Mesendoderm (in vitro differentiated cells): ENCODE results near the gene PPARGC1A.

Source experiments
- DNase-seq: peaks from one replicate; pipeline ENCODE4 v3.0.0; 2013
- H2AK5ac ChIP-seq: 2 replicates; pipeline ENCODE4 v1.6.1; 2013; ENCODE audit warnings: low read length, inconsistent platforms
- H2BK120ac ChIP-seq: 2 replicates; pipeline ENCODE4 v1.6.1; 2013; ENCODE audit warnings: low read depth, mild to moderate bottlenecking, low read length, moderate library complexity, mixed read lengths
- H2BK15ac ChIP-seq: replicated peaks from 2 replicates; pipeline ENCODE4 v1.6.1; 2013; ENCODE audit warnings: low read depth, mild to moderate bottlenecking, moderate library complexity
- H2BK5ac ChIP-seq: 2 replicates; pipeline ENCODE4 v1.6.1; 2013; ENCODE audit warnings: low read length, inconsistent platforms
- H3K18ac ChIP-seq: 2 replicates; pipeline ENCODE4 v1.6.1; 2013; ENCODE audit warnings: mild to moderate bottlenecking, low read length, mixed read lengths
- H3K23ac ChIP-seq: one replicate; pipeline ENCODE4 v1.6.1; 2013; ENCODE audit warnings: low read length
- H3K27ac ChIP-seq: 2 replicates; pipeline ENCODE4 v1.5.1; 2013; ENCODE audit warnings: low read depth, mild to moderate bottlenecking, inconsistent platforms, low read length, moderate library complexity
- H3K27me3 ChIP-seq: 2 replicates; pipeline ENCODE4 v1.6.1; 2013; ENCODE audit warnings: low read length, control low read depth, mild to moderate bottlenecking, inconsistent platforms; ENCODE audit not compliant: insufficient read depth, poor library complexity
- H3K36me3 ChIP-seq: 2 replicates; pipeline ENCODE4 v1.6.1; 2013; ENCODE audit warnings: low read length, inconsistent platforms; ENCODE audit not compliant: control insufficient read depth, insufficient read depth
- H3K4ac ChIP-seq: one replicate; pipeline ENCODE4 v1.6.1; 2013; ENCODE audit warnings: low read depth, mild to moderate bottlenecking, low read length, moderate library complexity
- H3K4me1 ChIP-seq: 2 replicates; pipeline ENCODE4 v1.6.1; 2013; ENCODE audit warnings: low read depth, low read length, inconsistent platforms; ENCODE audit not compliant: control insufficient read depth
- H3K4me2 ChIP-seq: 2 replicates; pipeline ENCODE4 v1.6.1; 2013; ENCODE audit warnings: low read length
- H3K4me3 ChIP-seq: 2 replicates; pipeline ENCODE4 v1.5.1; 2013; ENCODE audit warnings: mild to moderate bottlenecking, low read length
- H3K56ac ChIP-seq: one replicate; pipeline ENCODE4 v1.6.1; 2013; ENCODE audit warnings: low read length
- H3K79me1 ChIP-seq: 2 replicates; pipeline ENCODE4 v1.6.1; 2013; ENCODE audit warnings: low read length, inconsistent platforms
- H3K79me2 ChIP-seq: 2 replicates; pipeline ENCODE4 v1.6.1; 2013; ENCODE audit warnings: mild to moderate bottlenecking, low read length; ENCODE audit not compliant: control insufficient read depth, insufficient read depth
- H3K9ac ChIP-seq: 2 replicates; pipeline ENCODE4 v1.6.1; 2013; ENCODE audit warnings: low read length, inconsistent platforms
- H4K5ac ChIP-seq: one replicate; pipeline ENCODE4 v1.6.1; 2013; ENCODE audit warnings: low read length
- H4K8ac ChIP-seq: one replicate; pipeline ENCODE4 v1.6.1; 2013; ENCODE audit warnings: low read depth, mild to moderate bottlenecking, control low read depth, low read length, moderate library complexity
- WGBS: extraction: QIAGEN DNeasy Blood & Tissue Kit; methylation state at CpG from one replicate; pipeline ENCODE4 v1.1.7; 2013; ENCODE audit warnings: low lambda C conversion rate, missing lambda C conversion rate; ENCODE audit not compliant: insufficient coverage; ENCODE audit errors: extremely low coverage; 5-methylcytosine and 5-hydroxymethylcytosine counted together

Gene PPARGC1A

GRCh38 chr4:23828020-23828715 is 61.7 kb downstream of the PPARGC1A start:
- H3K27me3 ChIP-seq = no peaks in the 10 kb centered on the region
- no peaks in the 10 kb centered on the region for H3K4me1 ChIP-seq
- no peak overlapping the region for H3K27ac ChIP-seq
- H3K79me2 ChIP-seq = no peaks in the 10 kb centered on the region
- no peaks in the 10 kb centered on the region for H3K79me1 ChIP-seq
- no CpG with 5 or more reads among the region's 9 CpGs for WGBS
- H3K9ac ChIP-seq = no peak overlapping the region
- H3K23ac ChIP-seq = no peak overlapping the region
- no peak overlapping the region for H2BK15ac ChIP-seq
- H2BK5ac ChIP-seq = no peak overlapping the region
- H3K56ac ChIP-seq = no peak overlapping the region
- H4K8ac ChIP-seq = no peak overlapping the region
- H3K36me3 ChIP-seq = no peaks in the 10 kb centered on the region
- DNase-seq = no peak
- no peak overlapping the region for H2AK5ac ChIP-seq
- no peak overlapping the region for H2BK120ac ChIP-seq
- no peak overlapping the region for H3K4me2 ChIP-seq
- H3K4me3 ChIP-seq = no peak overlapping the region
- no peak overlapping the region for H3K18ac ChIP-seq
- no peak overlapping the region for H3K4ac ChIP-seq
- no peak overlapping the region for H4K5ac ChIP-seq

- H3K27ac ChIP-seq = no peak overlapping the region
Measured at GRCh38 chr4:23822181-23822580, 67.7 kb downstream of the PPARGC1A start.

GRCh38 chr4:23819041-23819511 is 70.8 kb downstream of the PPARGC1A start:
- Histone ChIP-seq H4K8ac (no peak overlapping the region), H3K4me2 (no peak overlapping the region), H3K36me3 (no peaks in the 10 kb centered on the region), H3K4me3 (no peak overlapping the region), H3K4me1 (no peaks in the 10 kb centered on the region), H3K4ac (no peak overlapping the region), H3K27ac (no peak overlapping the region), H3K9ac (no peak overlapping the region), H3K79me2 (no peaks in the 10 kb centered on the region), H3K79me1 (no peaks in the 10 kb centered on the region), H3K56ac (no peak overlapping the region), H2BK5ac (no peak overlapping the region), H4K5ac (no peak overlapping the region), H2BK120ac (no peak overlapping the region), H3K27me3 (no peaks in the 10 kb centered on the region), H3K23ac (no peak overlapping the region), H2AK5ac (no peak overlapping the region), H3K18ac (no peak overlapping the region), H2BK15ac (no peak overlapping the region)
- no CpG with 5 or more reads among the region's 1 CpG for WGBS
- peak; percentile 64 for DNase-seq

More at GRCh38 chr4:23822181-23822580, 67.7 kb downstream of the PPARGC1A start:
- no peaks in the 10 kb centered on the region for H3K79me2 ChIP-seq
- H3K4me1 ChIP-seq = no peaks in the 10 kb centered on the region
- H3K4ac ChIP-seq = no peak overlapping the region
- H2BK120ac ChIP-seq = no peak overlapping the region
- H3K79me1 ChIP-seq = no peaks in the 10 kb centered on the region
- no peaks in the 10 kb centered on the region for H3K36me3 ChIP-seq
- no CpG with 5 or more reads among the region's 1 CpG for WGBS
- no peak overlapping the region for H4K5ac ChIP-seq
- H3K4me2 ChIP-seq = no peak overlapping the region
- H2BK15ac ChIP-seq = no peak overlapping the region
- H2AK5ac ChIP-seq = no peak overlapping the region
- H2BK5ac ChIP-seq = no peak overlapping the region
- H3K27me3 ChIP-seq = no peaks in the 10 kb centered on the region
- no peak overlapping the region for H3K18ac ChIP-seq
- H3K23ac ChIP-seq = no peak overlapping the region
- H4K8ac ChIP-seq = no peak overlapping the region
- H3K9ac ChIP-seq = no peak overlapping the region
- no peak overlapping the region for H3K4me3 ChIP-seq
- peak; percentile 78 for DNase-seq
- no peak overlapping the region for H3K56ac ChIP-seq

- Histone ChIP-seq H4K5ac (no peak overlapping the region), H3K27me3 (no peaks in the 10 kb centered on the region), H3K79me1 (no peaks in the 10 kb centered on the region), H3K9ac (no peak overlapping the region), H2AK5ac (no peak overlapping the region), H3K4me1 (no peaks in the 10 kb centered on the region), H3K79me2 (no peaks in the 10 kb centered on the region), H3K56ac (no peak overlapping the region), H3K18ac (no peak overlapping the region), H4K8ac (no peak overlapping the region), H3K4me2 (no peak overlapping the region), H2BK120ac (no peak overlapping the region), H3K4ac (no peak overlapping the region), H2BK15ac (no peak overlapping the region), H3K23ac (no peak overlapping the region), H3K36me3 (no peaks in the 10 kb centered on the region), H3K4me3 (no peak overlapping the region), H2BK5ac (no peak overlapping the region), H3K27ac (no peak overlapping the region)
- WGBS = no CpG with 5 or more reads among the region's 7 CpGs
- no peak for DNase-seq
Measured at GRCh38 chr4:23818097-23818885, 71.6 kb downstream of the PPARGC1A start.

GRCh38 chr4:23814996-23815660 is 74.7 kb downstream of the PPARGC1A start:
- no peak overlapping the region for H2BK15ac ChIP-seq
- no peak overlapping the region for H3K4ac ChIP-seq
- no peak overlapping the region for H2BK5ac ChIP-seq
- no peak overlapping the region for H3K56ac ChIP-seq
- H3K18ac ChIP-seq = no peak overlapping the region
- no peak for DNase-seq
- H4K8ac ChIP-seq = no peak overlapping the region
- no peaks in the 10 kb centered on the region for H3K36me3 ChIP-seq
- H3K4me2 ChIP-seq = no peak overlapping the region
- no CpG with 5 or more reads among the region's 8 CpGs for WGBS
- no peak overlapping the region for H4K5ac ChIP-seq
- no peaks in the 10 kb centered on the region for H3K79me2 ChIP-seq
- no peak overlapping the region for H3K23ac ChIP-seq
- H3K9ac ChIP-seq = no peak overlapping the region
- no peaks in the 10 kb centered on the region for H3K4me1 ChIP-seq
- H2BK120ac ChIP-seq = no peak overlapping the region
- H3K27me3 ChIP-seq = no peaks in the 10 kb centered on the region
- no peak overlapping the region for H3K4me3 ChIP-seq
- H2AK5ac ChIP-seq = no peak overlapping the region
- H3K79me1 ChIP-seq = no peaks in the 10 kb centered on the region
- H3K27ac ChIP-seq = no peak overlapping the region
